LNCaP clone FGC (cell line): Measurements from ENCODE around the gene ADIPOQ.
"Not testable (repeated sequence)": the region's sequence is repeated elsewhere in the genome, so short reads cannot be mapped to it uniquely, and the experiment has no call there.

Experiments used
- DNase-seq: peaks from one replicate; pipeline ENCODE4 v3.0.0-alpha.2; 2011; ENCODE audit warnings: low read depth
- H3K4me3 ChIP-seq: 2 replicates; pipeline ENCODE4 v1.5.1; 2011; ENCODE audit warnings: mild to moderate bottlenecking, low read depth, low read length, control low read depth
- TF ChIP-seq, protein P1 (sequence below): IDR thresholded peaks from 2 replicates; pipeline ENCODE4 v1.5.1; 2012; ENCODE audit warnings: mild to moderate bottlenecking; ENCODE audit not compliant: control insufficient read depth, insufficient read depth; ENCODE audit errors: extremely low read depth

Gene ADIPOQ

DNA sequence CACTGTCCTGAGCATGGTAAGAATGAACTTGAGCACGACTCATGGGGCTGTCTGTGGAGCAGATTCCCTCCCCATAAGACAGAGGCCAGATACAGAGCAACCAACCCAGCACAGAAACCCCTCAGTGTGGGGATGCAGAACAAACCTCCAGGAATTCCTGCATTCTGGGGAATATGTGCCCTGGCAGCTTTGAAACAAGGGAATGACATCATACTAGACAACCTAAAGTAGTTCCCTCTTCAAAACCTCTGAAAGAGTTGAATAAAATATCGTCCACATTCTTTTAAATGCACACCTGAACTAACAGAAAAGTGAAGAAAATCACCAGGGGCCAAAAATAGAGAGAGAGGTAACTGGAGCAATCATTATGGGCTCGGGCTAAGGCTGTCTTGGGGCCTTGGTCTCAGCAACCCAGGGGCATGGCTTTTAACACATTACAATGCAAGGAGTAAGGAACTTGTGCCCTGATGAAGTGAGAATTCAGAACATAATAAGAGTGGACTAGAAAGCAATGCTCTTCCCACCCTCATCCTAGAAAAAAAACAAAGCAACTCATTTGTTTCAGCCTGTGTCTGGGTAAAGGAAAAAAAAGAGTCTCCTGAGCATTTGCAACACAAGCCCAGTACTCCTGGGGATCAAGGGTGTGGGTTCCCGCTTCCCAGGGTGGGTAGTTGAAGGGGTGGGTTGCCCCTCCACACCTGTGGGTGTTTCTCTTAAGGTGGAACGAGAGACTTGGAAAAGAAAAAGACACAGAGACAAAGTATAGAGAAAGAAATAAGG is 43.9 kb downstream of the ADIPOQ start:
- no peak overlapping the region for H3K4me3 ChIP-seq
- TF ChIP-seq, protein P1, sequence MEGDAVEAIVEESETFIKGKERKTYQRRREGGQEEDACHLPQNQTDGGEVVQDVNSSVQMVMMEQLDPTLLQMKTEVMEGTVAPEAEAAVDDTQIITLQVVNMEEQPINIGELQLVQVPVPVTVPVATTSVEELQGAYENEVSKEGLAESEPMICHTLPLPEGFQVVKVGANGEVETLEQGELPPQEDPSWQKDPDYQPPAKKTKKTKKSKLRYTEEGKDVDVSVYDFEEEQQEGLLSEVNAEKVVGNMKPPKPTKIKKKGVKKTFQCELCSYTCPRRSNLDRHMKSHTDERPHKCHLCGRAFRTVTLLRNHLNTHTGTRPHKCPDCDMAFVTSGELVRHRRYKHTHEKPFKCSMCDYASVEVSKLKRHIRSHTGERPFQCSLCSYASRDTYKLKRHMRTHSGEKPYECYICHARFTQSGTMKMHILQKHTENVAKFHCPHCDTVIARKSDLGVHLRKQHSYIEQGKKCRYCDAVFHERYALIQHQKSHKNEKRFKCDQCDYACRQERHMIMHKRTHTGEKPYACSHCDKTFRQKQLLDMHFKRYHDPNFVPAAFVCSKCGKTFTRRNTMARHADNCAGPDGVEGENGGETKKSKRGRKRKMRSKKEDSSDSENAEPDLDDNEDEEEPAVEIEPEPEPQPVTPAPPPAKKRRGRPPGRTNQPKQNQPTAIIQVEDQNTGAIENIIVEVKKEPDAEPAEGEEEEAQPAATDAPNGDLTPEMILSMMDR, result no peak
- DNase-seq, result no peak

GRCh38 chr3:186887507-186887938 is 45.0 kb downstream of the ADIPOQ start:
- not testable (repeated sequence) for H3K4me3 ChIP-seq, DNase-seq

DNA sequence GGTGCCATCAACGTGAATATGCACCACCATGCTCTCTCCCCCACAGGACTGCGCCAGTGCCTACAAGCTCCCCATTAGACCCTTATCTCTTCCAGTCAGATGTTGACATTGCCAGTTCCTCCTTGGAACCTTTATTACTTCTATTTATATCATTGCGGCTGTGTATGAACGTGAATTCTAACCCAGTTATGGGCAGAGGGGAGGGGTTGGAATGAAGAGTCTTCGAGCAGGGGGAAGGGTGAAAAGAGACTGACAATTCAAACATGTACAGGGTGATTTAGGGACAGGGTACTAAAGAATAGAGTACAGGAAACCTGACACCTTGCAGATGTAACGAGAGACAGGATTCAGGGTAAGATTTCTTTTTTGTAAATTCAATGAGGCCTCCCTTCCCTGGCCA is 46.1 kb downstream of the ADIPOQ start:
- DNase-seq, result no peak
- no peak overlapping the region for H3K4me3 ChIP-seq
- TF ChIP-seq, protein P1, result no peak

DNA sequence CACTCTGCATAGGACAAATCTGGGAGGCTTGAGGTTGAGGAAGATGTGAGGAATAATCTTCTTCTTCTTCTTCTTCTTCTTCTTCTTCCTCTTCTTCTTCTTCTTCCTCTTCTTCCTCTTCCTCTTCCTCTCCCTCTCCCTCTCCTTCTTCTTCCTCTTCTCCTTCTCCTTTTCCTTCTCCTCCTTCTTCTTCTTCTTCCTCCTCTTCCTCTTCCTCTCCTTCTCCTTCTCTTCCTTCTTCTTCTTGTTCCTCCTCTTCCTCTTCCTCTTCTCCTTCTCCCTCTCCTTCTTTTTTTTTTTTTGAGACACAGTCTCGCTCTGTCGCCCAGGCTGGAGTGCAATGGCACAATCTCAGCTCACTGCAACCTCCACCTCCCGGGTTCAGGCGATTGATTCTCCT is 47.2 kb downstream of the ADIPOQ start:
- DNase-seq, result not testable (repeated sequence)

GRCh38 chr3:186890911-186891310 is 48.4 kb downstream of the ADIPOQ start:
- no peak overlapping the region for H3K4me3 ChIP-seq
- TF ChIP-seq, protein P1, result no peak
- no peak for DNase-seq

More for the DNA sequence above, 47.2 kb downstream of the ADIPOQ start:
- H3K4me3 ChIP-seq, result not testable (repeated sequence)

GRCh38 chr3:186893071-186893470 is 50.6 kb downstream of the ADIPOQ start:
- DNase-seq, H3K4me3 ChIP-seq: not testable (repeated sequence)

DNA sequence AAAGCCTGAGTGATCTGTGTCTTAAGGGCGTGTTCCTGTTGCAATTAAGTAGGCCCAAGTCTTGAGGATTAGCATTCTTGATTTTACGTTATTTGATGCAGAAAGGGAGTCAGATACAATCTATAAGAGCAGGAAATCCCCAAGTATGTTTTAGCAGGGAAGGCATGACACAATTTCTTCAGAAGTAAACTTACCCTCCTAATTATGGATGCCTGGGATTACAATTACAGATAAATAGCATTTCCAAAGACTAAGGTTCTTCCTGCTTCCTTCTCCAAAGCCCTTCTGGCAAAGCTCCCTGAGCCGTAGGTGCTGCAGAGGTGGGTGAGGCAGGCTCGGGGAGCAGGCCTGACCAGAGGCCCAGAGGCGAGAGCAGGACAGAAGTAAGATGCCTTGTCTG is 52.9 kb downstream of the ADIPOQ start:
- no peak for DNase-seq
- TF ChIP-seq, protein P1, result no peak
- H3K4me3 ChIP-seq, result no peak overlapping the region

DNA sequence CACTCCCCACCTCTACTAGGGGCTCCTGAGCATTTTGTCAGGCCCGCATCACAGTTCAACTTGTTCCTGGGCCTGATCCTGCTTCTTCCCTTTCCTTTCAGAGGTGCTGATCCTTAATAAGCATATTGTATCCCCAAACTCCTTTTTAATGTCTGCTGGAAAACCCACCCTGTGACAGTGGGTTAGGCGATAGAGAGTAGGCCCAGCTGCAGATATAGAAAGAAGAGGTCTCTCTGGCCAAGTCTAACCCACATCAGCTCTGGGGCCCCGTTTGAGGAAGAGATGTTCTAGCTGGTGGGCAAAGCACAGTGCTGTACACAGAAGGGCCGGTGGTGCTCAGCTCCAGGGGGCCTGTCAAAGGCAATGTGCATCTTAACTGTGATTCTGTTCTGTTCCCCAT is 53.5 kb downstream of the ADIPOQ start:
- TF ChIP-seq, protein P1, result no peak
- no peak overlapping the region for H3K4me3 ChIP-seq
- no peak for DNase-seq
